Loucy (cell line): Measurements from ENCODE around the gene CIAPIN1.

ENCODE experiments used
- EZH2phosphoT487 ChIP-seq: fragments of 200-600 bp; IDR thresholded peaks from 2 replicates; pipeline ENCODE4 v1.6.1; 2018; ENCODE audit warnings: antibody characterized with exemption, mild to moderate bottlenecking, moderate library complexity, borderline replicate concordance
- TF ChIP-seq, protein P1 (sequence below): fragments of 200-600 bp; sonication (generic); conservative IDR thresholded peaks from 2 replicates; pipeline ENCODE4 v1.5.1; 2014; ENCODE audit warnings: mild to moderate bottlenecking, antibody characterized with exemption, low read length

DNA sequence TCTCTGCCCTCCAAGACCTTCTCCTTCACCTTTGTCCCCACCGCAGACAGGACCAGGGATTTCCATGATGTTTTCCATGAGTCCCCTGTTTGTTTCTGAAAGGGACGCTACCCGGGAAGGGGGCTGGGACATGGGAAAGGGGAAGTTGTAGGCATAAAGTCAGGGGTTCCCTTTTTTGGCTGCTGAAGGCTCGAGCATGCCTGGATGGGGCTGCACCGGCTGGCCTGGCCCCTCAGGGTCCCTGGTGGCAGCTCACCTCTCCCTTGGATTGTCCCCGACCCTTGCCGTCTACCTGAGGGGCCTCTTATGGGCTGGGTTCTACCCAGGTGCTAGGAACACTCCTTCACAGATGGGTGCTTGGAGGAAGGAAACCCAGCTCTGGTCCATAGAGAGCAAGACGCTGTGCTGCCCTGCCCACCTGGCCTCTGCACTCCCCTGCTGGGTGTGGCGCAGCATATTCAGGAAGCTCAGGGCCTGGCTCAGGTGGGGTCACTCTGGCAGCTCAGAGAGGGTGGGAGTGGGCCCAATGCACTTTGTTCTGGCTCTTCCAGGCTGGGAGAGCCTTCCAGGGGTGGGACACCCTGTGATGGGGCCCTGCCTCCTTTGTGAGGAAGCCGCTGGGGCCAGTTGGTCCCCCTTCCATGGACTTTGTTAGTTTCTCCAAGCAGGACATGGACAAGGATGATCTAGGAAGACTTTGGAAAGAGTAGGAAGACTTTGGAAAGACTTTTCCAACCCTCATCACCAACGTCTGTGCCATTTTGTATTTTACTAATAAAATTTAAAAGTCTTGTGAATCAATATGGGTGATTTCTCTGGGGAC lies 62.7 kb downstream of the CIAPIN1 start:
- TF ChIP-seq EZH2phosphoT487, result no peak
- TF ChIP-seq, protein P1, sequence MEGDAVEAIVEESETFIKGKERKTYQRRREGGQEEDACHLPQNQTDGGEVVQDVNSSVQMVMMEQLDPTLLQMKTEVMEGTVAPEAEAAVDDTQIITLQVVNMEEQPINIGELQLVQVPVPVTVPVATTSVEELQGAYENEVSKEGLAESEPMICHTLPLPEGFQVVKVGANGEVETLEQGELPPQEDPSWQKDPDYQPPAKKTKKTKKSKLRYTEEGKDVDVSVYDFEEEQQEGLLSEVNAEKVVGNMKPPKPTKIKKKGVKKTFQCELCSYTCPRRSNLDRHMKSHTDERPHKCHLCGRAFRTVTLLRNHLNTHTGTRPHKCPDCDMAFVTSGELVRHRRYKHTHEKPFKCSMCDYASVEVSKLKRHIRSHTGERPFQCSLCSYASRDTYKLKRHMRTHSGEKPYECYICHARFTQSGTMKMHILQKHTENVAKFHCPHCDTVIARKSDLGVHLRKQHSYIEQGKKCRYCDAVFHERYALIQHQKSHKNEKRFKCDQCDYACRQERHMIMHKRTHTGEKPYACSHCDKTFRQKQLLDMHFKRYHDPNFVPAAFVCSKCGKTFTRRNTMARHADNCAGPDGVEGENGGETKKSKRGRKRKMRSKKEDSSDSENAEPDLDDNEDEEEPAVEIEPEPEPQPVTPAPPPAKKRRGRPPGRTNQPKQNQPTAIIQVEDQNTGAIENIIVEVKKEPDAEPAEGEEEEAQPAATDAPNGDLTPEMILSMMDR, result no peak
